SK-N-SH (cell line): ENCODE data around the gene SLC4A8.

ENCODE experiments used
- CTCF ChIP-seq: fragments of 200-600 bp; sonication (generic); IDR thresholded peaks from 2 replicates; pipeline ENCODE4 v1.6.1; 2017; ENCODE audit warnings: antibody characterized with exemption, mild to moderate bottlenecking, moderate library complexity
- EZH2phosphoT487 ChIP-seq: fragments of 200-600 bp; sonication (generic); IDR thresholded peaks from 2 replicates; pipeline ENCODE4 v1.6.1; 2017; ENCODE audit warnings: low read depth, mixed run types, mild to moderate bottlenecking, antibody characterized with exemption, moderate library complexity, borderline replicate concordance
- GABPA ChIP-seq: IDR thresholded peaks from 2 replicates; pipeline ENCODE4 v1.4.0; 2012; ENCODE audit warnings: low read depth, mild to moderate bottlenecking
- JUND ChIP-seq: IDR thresholded peaks from 2 replicates; pipeline ENCODE4 v1.4.0; 2012
- POLR2AphosphoS5 ChIP-seq: IDR thresholded peaks from 2 replicates; pipeline ENCODE4 v1.6.1; 2012; ENCODE audit warnings: low read depth, low read length
- REST ChIP-seq: IDR thresholded peaks from 2 replicates; pipeline ENCODE4 v1.6.1; 2012; ENCODE audit warnings: mild to moderate bottlenecking, low read depth, low read length, moderate library complexity
- RFX5 ChIP-seq: IDR thresholded peaks from 2 replicates; pipeline ENCODE4 v1.6.1; 2012; ENCODE audit warnings: mild to moderate bottlenecking, improper control_type of control experiment, low read length
- TAF1 ChIP-seq: IDR thresholded peaks from 2 replicates; pipeline ENCODE4 v1.6.1; 2012; ENCODE audit warnings: low read depth, mild to moderate bottlenecking, low read length, moderate library complexity, borderline replicate concordance
- TF ChIP-seq, protein P1 (sequence below): fragments of 150-350 bp; IDR thresholded peaks from 2 replicates; pipeline ENCODE4 v1.6.1; 2016; ENCODE audit warnings: mild to moderate bottlenecking, low read depth, low read length

- TF ChIP-seq CTCF (no peak), EZH2phosphoT487 (no peak), POLR2AphosphoS5 (no peak), REST (no peak), RFX5 (no peak), TAF1 (no peak), JUND (no peak), GABPA (no peak)
- TF ChIP-seq, protein P1, sequence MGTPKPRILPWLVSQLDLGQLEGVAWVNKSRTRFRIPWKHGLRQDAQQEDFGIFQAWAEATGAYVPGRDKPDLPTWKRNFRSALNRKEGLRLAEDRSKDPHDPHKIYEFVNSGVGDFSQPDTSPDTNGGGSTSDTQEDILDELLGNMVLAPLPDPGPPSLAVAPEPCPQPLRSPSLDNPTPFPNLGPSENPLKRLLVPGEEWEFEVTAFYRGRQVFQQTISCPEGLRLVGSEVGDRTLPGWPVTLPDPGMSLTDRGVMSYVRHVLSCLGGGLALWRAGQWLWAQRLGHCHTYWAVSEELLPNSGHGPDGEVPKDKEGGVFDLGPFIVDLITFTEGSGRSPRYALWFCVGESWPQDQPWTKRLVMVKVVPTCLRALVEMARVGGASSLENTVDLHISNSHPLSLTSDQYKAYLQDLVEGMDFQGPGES: no peak
Observed at GRCh38 chr12:51472984-51473383, 48.4 kb downstream of the SLC4A8 start.
